ENCODE measurements around the gene AJM1.
"Not testable (repeated sequence)": the region's sequence is repeated elsewhere in the genome, so short reads cannot be mapped to it uniquely, and the experiment has no call there.

The AJM1 gene

DNA sequence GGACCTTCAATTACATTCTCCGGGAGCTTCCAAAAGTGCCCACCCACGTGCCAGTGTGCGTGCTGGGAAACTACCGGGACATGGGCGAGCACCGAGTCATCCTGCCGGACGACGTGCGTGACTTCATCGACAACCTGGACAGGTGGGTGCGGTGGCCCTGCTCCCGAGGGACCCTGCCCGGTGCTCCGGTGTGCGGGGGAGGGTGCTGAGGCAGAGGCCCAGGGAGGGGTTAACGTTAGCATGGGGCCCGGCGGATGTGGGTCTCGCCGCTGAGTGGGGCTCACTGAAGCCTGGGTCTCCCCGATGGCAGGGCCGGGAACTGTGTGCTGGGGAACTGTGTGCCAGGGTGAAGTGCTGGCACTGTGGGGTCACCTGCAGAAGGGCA is 10.6 kb upstream of the AJM1 start:
- H3K4me1 Mint-ChIP-seq (ENCODE audit: low read depth) = no peaks in the 10 kb centered on the region
- no peak overlapping the region for H3K4me3 Mint-ChIP-seq
- no peak overlapping the region for H3K27ac Mint-ChIP-seq
- intact Hi-C loops (cut with micrococcal nuclease) = no loop called here
- no peaks in the 10 kb centered on the region for H3K9me3 Mint-ChIP-seq
- no peaks in the 10 kb centered on the region for H3K27me3 Mint-ChIP-seq
- H3K36me3 Mint-ChIP-seq (ENCODE audit: low read depth) = peaks cover 92% of the 10 kb centered on the region

DNA sequence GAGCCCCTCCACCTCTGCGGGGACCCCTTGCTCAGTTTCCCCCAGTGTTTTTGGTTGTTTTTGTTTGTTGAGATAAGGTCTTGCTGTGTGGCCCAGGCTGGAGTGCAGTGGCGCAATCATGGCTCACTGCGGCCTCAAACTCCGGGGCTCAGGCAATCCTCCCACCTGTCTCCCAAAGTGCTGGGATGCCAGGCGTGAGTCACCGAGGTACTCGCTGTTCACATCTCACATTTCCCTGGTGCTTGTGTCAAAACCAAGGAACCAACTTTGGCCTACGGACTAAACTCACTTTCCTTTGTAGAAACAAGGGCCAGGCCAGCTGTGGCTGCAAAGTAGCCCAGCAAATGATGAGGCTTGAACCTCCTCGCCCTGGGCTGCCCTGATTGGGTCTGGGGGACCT is 9.7 kb upstream of the AJM1 start:
- Mint-ChIP-seq H3K4me3 (no peak overlapping the region), H3K27ac (no peak overlapping the region), H3K36me3 (ENCODE audit: low read depth) (peaks cover 92% of the 10 kb centered on the region), H3K9me3 (no peaks in the 10 kb centered on the region), H3K4me1 (ENCODE audit: low read depth) (no peaks in the 10 kb centered on the region), H3K27me3 (no peaks in the 10 kb centered on the region)
- intact Hi-C loops (cut with micrococcal nuclease) = no loop called here

DNA sequence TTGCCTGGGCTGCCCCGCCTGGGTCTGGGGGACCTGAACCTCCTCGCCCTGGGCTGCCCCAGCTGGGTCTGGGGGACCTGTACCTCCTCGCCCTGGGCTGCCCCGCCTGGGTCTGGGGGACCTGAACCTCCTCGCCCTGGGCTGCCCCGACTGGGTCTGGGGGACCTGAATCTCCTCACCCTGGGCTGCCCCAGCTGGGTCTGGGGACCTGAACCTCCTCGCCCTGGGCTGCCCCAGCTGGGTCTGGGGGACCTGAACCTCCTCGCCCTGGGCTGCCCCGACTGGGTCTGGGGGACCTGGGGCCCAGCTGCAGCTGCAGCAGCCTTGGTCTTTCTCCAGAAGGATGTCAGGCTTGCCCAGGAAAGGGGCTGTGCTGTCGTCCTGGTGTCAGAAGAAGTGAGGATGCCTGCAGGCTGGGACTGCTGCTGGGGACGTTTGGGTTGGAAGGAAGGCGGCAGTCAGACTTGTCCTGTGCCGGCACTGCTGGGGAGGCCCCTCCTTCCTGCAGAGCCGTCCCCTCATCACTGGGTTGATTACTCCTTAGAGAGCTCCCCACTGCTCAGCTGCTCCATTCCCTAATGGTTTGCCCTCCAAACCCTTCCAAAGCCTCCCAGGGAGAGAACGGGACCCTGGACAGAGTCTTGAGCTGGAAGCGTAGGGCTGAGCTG is 8.8 kb upstream of the AJM1 start:
- H3K9me3 Mint-ChIP-seq; H3K27ac Mint-ChIP-seq; H3K27me3 Mint-ChIP-seq; H3K4me1 Mint-ChIP-seq (ENCODE audit: low read depth); H3K4me3 Mint-ChIP-seq; intact Hi-C loops (cut with micrococcal nuclease): not testable (repeated sequence)
- H3K36me3 Mint-ChIP-seq (ENCODE audit: low read depth) = peaks cover 92% of the 10 kb centered on the region

DNA sequence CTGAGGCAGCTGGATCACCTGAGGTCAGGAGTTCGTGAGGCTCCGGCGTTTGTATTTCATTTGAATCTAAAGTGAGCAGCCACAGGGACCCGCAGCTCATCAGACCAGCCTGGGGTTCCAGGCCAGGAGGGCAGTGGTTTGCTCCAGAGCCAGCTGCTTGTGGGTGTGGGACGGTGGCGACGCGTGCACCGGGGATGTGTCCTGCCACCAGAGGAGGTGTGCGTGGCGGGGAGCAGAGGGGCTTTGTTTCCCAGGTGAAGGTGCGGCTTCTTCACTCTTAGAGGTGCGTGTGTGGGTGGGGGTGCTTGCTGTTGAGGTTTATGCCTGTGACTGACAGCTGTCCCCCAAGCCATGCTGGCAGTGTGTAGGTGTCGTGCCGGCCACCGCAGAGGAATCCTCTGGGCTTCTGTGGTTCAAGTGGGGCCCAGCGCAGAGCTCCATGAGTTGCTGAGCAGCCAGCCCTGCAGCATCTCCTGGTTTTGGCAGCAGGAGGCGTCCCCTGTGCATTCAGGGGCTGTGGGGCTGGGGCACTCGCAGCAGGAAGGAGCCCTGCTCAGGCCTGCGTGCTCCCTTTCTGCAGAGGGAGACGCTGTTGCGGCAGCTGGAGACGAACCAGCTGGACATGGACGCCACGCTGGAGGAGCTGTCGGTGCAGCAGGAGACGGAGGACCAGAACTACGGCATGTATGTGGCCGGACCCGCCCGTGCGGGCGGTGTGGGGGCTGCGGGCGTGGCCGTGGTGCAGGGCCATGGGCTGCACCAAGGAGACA is 6.9 kb upstream of the AJM1 start:
- Mint-ChIP-seq H3K27ac (no peak overlapping the region), H3K36me3 (ENCODE audit: low read depth) (peaks cover 92% of the 10 kb centered on the region), H3K9me3 (no peaks in the 10 kb centered on the region), H3K27me3 (no peaks in the 10 kb centered on the region), H3K4me3 (no peak overlapping the region), H3K4me1 (ENCODE audit: low read depth) (peaks cover 7% of the 10 kb centered on the region)
- intact Hi-C loops (cut with micrococcal nuclease) = no loop called here

DNA sequence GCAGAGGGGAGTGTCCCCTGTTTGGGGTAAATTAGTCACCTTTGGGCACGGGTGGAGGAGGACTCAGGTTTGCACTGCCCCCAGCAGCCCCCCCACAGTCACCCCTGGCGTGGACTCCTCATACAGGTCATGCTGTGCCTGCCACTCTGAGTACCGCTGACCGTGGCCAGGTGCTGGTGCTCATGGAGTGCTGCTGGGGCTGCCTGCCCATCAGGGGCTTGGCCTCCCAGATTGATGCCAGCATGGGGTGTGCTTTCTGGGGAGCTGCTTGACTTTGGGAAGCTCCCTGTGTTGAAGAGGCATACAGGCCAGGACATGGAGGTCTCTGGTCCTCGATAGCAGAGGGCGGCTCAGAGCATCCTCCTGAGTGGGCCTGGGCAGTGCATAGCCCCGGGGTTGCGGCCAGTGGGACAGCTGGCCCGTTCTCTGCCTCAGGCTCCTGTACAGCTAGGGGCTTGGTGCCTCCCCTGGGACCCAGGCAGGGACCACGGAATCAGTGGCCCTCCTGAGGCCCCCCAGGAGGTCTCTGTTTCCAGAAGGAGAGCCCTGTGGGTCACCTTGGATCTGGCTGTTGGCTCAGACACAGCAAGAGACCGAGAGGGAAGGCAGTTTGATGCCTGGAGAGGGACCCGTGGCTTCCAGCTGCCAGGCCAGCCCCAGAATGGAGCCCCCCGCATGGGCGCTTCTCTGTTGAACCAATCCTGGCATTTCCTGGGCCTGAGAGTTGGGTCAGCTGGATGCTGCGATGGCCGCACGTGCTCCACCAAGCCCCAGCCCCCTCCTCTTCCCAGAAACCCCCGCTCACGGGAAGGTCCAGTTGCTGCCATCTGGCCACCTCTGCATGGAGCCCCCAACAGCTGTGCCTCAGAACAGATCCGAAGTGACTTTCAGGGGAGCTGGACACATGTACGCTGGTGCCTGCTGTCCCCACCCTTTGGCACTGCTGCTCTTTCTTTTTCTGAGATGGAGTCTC is 6.1 kb upstream of the AJM1 start:
- intact Hi-C loops (cut with micrococcal nuclease) = no loop called here
- Mint-ChIP-seq H3K4me3 (no peak overlapping the region), H3K36me3 (ENCODE audit: low read depth) (peaks cover 92% of the 10 kb centered on the region), H3K4me1 (ENCODE audit: low read depth) (peaks cover 14% of the 10 kb centered on the region), H3K27ac (no peak overlapping the region), H3K9me3 (no peaks in the 10 kb centered on the region), H3K27me3 (no peaks in the 10 kb centered on the region)

DNA sequence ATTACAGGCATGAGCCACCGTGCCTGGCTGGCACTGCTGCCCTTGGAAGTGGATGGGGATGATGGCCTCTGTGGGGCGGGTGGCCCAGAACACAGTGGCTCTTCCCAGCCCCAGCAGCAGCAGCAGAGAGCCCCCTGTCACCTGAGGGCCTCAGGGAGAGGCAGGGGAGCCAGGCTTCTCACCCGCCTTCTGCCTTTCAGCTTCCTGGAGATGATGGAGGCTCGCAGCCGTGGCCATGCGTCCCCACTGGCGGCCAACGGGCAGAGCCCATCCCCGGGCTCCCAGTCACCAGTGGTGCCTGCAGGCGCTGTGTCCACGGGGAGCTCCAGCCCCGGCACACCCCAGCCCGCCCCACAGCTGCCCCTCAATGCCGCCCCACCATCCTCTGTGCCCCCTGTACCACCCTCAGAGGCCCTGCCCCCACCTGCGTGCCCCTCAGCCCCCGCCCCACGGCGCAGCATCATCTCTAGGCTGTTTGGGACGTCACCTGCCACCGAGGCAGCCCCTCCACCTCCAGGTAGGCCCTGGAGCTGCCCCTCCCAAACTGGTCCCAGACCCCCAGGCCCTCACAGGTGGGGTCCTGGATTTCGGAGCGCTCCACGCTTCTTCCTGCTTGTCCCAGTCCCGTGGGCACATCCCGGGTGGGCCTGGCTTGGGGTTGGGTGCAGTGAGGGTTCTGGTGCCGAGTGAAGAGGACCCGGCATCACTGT is 5.0 kb upstream of the AJM1 start:
- intact Hi-C loops (cut with micrococcal nuclease) = no loop called here
- Mint-ChIP-seq H3K4me1 (ENCODE audit: low read depth) (peaks cover 25% of the 10 kb centered on the region), H3K27ac (no peak overlapping the region), H3K36me3 (ENCODE audit: low read depth) (peaks cover 83% of the 10 kb centered on the region), H3K27me3 (peaks cover 3% of the 10 kb centered on the region), H3K4me3 (no peak overlapping the region), H3K9me3 (no peaks in the 10 kb centered on the region)

DNA sequence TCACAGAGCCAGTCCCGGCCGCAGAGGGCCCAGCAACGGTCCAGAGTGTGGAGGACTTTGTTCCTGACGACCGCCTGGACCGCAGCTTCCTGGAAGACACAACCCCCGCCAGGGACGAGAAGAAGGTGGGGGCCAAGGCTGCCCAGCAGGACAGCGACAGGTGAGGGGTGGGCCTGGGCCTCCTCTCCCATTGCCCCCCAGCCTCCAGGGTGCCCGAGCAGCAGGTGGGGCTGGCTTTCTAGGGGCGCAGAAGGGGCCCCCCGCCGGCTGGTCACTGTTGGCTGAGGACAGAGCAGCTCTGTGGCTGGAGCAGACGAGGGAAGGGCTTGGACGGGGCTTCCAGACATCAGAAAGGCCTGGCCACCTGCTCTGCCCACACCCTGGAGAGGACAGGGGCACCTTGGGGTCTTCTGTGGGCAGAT is 4.4 kb upstream of the AJM1 start:
- intact Hi-C loops (cut with micrococcal nuclease); H3K9me3 Mint-ChIP-seq; H3K27me3 Mint-ChIP-seq; H3K4me3 Mint-ChIP-seq; H3K27ac Mint-ChIP-seq: not testable (repeated sequence)
- Mint-ChIP-seq H3K4me1 (ENCODE audit: low read depth) (peaks cover 28% of the 10 kb centered on the region), H3K36me3 (ENCODE audit: low read depth) (peaks cover 78% of the 10 kb centered on the region)

DNA sequence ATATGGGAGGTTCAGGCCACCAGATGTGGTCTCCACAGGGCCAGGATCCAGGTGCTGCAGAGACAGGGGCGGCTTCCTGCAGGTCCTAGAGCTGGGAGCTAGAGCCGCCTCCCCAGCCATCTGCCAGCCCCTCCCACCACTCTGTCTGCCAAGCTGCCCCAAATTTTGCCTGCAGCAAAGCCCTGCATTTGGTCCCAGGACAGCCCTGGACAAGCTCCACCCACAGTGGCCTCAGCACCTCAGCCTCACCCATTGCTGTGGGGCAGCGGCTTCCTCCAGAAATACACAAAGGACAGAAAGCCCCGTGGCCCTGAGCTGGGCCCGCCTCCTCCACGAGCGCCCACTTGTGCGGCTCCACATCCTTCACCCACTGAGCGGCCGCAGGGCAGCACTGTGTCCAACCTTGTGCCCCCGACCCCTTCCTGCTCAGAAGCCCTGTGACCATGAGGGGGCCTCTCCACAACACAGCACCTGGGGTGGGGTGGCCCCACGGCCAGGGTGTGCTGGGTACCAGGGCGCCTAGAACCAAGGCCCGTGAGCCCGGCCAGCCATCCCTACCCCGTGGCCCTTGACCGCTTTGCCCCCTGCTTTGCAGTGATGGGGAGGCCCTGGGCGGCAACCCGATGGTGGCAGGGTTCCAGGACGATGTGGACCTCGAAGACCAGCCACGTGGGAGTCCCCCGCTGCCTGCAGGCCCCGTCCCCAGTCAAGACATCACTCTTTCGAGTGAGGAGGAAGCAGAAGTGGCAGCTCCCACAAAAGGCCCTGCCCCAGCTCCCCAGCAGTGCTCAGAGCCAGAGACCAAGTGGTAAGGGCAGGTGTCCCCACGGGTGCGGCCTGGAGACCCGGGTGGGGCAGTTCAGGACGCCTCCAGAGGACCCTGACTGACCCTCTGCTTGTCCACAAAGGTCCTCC is 3.7 kb upstream of the AJM1 start:
- Mint-ChIP-seq H3K27me3 (peaks cover 12% of the 10 kb centered on the region), H3K4me3 (no peak overlapping the region), H3K27ac (no peak overlapping the region), H3K4me1 (ENCODE audit: low read depth) (peaks cover 31% of the 10 kb centered on the region), H3K36me3 (ENCODE audit: low read depth) (peaks cover 75% of the 10 kb centered on the region), H3K9me3 (no peaks in the 10 kb centered on the region)
- intact Hi-C loops (cut with micrococcal nuclease) = no loop called here

DNA sequence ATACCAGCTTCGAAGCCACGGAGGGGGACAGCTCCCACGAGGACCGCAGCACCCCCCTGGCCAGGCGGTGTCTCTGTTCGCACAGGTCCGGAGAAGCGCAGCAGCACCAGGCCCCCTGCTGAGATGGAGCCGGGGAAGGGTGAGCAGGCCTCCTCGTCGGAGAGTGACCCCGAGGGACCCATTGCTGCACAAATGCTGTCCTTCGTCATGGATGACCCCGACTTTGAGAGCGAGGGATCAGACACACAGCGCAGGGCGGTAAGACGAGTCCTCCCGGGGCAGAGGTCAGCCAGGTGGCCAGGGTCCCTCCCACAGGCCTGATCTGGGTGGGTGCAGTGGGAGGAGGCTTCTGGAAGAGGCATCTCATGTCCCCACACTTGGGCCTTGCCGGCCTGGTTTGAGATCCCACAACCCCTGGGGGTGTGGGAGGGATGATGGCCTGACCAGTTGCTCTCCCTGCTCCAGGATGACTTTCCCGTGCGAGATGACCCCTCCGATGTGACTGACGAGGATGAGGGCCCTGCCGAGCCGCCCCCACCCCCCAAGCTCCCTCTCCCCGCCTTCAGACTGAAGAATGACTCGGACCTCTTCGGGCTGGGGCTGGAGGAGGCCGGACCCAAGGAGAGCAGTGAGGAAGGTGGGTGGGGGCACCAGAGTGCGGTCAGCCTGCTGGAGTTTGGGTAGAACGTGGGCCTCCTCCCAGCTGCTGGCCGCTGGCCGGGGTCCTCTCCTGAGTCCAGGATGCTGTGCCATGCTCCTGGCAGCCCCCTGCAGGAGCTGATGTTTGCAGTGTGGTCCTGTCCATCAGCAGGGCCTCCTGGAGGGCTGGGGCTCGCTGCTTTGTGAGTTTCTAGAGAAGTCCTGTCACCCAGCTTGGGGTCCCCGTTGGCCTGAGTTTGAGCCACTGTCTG is 2.8 kb upstream of the AJM1 start:
- Mint-ChIP-seq H3K9me3 (no peaks in the 10 kb centered on the region), H3K4me1 (ENCODE audit: low read depth) (peaks cover 36% of the 10 kb centered on the region), H3K27ac (no peak overlapping the region), H3K36me3 (ENCODE audit: low read depth) (peaks cover 66% of the 10 kb centered on the region), H3K27me3 (peaks cover 18% of the 10 kb centered on the region), H3K4me3 (no peak overlapping the region)
- intact Hi-C loops (cut with micrococcal nuclease) = no loop called here

DNA sequence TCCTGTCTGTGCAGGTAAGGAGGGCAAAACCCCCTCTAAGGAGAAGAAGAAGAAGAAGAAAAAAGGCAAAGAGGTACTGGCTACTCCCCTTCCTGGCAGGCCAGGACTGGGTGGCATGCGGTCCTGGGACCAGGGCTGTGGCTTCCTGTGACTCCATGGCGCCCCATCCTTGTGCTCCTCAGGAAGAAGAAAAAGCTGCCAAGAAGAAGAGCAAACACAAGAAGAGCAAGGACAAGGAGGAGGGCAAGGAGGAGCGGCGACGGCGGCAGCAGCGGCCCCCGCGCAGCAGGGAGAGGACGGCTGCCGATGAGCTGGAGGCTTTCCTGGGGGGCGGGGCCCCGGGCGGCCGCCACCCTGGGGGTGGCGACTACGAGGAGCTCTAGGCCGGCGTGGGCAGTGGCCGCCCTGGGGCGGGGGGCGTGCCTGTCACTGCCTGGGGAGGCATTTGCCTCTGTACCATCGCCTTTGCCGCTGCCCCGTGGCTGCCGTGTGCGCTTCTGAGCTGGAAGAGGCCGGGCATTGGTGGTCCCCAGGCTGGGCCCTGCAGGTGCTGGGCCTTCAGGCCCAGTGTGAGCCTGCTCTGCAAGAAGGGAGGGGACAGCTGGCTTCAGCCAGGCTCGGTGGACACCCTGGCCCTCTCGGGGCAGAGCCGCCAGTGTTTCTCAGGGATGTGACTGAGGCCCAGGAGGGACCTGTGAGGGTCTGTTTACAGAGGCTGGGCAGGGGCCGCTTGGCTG is 2.0 kb upstream of the AJM1 start:
- peaks cover 61% of the 10 kb centered on the region for H3K36me3 Mint-ChIP-seq (ENCODE audit: low read depth)
- H3K4me3 Mint-ChIP-seq = no peak overlapping the region
- no peaks in the 10 kb centered on the region for H3K9me3 Mint-ChIP-seq
- H3K27ac Mint-ChIP-seq = no peak overlapping the region
- H3K4me1 Mint-ChIP-seq (ENCODE audit: low read depth) = peaks cover 36% of the 10 kb centered on the region
- peaks cover 22% of the 10 kb centered on the region for H3K27me3 Mint-ChIP-seq
- intact Hi-C loops (cut with micrococcal nuclease) = no loop called here

DNA sequence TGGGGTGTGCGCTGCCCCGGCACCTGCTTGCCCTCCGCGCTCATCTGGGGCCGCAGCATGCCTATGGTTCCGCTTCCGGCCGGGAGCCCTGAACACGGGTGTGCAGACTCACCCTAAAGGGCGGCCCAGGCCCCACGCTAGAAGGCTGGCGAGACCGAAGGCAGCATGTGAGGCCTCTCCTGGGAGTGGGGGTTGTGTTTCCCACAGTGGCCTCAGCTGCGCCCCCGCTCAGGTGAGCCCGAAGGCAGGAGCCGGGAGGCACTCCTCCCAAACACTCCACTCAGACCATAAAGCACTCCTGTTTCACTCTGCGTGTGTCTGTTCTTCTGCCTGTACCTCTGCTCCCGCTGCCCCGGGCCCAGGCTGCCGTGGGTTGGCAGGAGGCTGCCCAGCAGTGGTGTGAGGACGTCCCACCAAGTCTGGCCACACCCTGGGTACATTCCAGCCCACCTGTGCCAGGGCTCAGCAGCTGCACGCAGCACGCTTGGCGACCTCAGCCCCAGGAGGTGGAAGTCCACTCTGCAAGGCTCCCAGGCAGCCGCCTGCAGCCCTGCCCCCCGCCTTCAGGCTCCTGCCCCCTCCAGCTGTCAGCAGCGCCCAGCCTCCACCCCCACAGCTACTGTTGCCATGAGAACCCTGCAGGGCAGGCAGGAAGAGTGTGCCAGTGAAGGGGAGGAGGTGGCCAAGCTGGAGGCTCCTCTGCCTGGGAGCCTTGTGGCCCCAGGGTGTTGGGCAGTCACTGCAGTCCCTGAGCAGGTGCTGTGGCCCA is 1.2 kb upstream of the AJM1 start:
- peaks cover 36% of the 10 kb centered on the region for H3K4me1 Mint-ChIP-seq (ENCODE audit: low read depth)
- H3K9me3 Mint-ChIP-seq = no peaks in the 10 kb centered on the region
- H3K36me3 Mint-ChIP-seq (ENCODE audit: low read depth) = peaks cover 53% of the 10 kb centered on the region
- no peak overlapping the region for H3K4me3 Mint-ChIP-seq
- intact Hi-C loops (cut with micrococcal nuclease) = no loop called here
- peaks cover 28% of the 10 kb centered on the region for H3K27me3 Mint-ChIP-seq
- no peak overlapping the region for H3K27ac Mint-ChIP-seq
